Stimulated activated CD8-positive, alpha-beta memory T cell treated with anti-CD3 and anti-CD28 coated beads, Interleukin-7, amount 100 ng/mL, for 4 hours (primary cell): ENCODE measurements around the gene FPR3.
"Not testable (repeated sequence)": the region's sequence is repeated elsewhere in the genome, so short reads cannot be mapped to it uniquely, and the experiment has no call there.

Experiments used
- DNase-seq, 2 donors: peaks; one replicate each; pipeline ENCODE4 v3.0.0-alpha.2; 2020; ENCODE audit warnings: low read depth in 2 of 2

FPR3 gene

GRCh38 chr19:51794885-51795490 lies at the start of gene FPR3:
TSS of gene FPR3 (plus strand) at chr19:51795157. CDS start at chr19:51823749, 28,592 bp downstream.
- DNase-seq = no peak

GRCh38 chr19:51746731-51747130 lies 48.2 kb upstream of the FPR3 start:
- no peak for DNase-seq

DNA sequence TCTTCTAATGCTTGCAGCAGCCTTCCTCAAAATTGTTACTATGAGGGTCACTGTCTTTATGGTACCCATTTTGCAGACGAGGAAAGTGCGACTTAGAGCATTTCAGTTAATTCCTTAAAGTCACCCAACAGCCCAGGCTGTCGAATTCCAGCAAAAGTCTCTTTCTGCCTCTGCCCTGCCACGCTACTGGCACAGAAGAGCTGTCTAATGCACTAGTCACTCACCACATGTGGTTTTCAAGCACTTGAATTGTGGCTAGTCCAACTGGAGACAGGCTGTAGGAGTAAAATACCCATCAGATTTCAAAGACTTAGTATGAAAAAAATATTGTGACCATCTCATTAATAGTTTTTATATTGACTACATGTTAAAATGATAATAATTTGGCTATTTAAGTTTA lies 45.0 kb upstream of the FPR3 start:
- DNase-seq = no peak

- DNase-seq = no peak
Observed at GRCh38 chr19:51750400-51751094, 44.4 kb upstream of the FPR3 start.

DNA sequence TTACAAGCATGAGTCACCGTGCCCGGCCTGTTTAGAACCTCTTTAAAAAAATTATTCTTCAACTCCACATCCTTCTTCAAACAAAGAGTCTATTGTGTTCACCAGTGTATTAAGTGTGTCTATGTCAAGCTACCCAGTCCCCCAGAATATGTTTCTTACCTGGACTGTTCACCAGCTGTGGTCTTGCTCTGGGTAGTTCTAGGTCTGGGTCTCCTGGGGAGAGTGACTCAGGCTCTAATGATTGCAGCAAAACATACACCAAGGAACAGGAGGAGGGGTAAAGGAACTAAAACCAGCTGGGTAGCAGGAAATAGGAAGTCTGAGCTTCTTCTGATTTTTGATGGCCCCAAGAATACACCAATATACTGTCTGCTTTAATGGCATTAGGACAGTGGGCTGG lies 43.3 kb upstream of the FPR3 start, which contains the start of gene FPR1:
TSS of gene FPR1 (minus strand) at position 224 of the 400 bp plus-strand sequence. CDS start 4,884 bp downstream, outside the sequence.
- DNase-seq = no peak

GRCh38 chr19:51754109-51754508 lies 40.8 kb upstream of the FPR3 start:
- no peak for DNase-seq

- DNase-seq = no peak
Observed at GRCh38 chr19:51754770-51755169, 40.2 kb upstream of the FPR3 start.

GRCh38 chr19:51755571-51755970 lies 39.4 kb upstream of the FPR3 start:
- no peak for DNase-seq

DNA sequence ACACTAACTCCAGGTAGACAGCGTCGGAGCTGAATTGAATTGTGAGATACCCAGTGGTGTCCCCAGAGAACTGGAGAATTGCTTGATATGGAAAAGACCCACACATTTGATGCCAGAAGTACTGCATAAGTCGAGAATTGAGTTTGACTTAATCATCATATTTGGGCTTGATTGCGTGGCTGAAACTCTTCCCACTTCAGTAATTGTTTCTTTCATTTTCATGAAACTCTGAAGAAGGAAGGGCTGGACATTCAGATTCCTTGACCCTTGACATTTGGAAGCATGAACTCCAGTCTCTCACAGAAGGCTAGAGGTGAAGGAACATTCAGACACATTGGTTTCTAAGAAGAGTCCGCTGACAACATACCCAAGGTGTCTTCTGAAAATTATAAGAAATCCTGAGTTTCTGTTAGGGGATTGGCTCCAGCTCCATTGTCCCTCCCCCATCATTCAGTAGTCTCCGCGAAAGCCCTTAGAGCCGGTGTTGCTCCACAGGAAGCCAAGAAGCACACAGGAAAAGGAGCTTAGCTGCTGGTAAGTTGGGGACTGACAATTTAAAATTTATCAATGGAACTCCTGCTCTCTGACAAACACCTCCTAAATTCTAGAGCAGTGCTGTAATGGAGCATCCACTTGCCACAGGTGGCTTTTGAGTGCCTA lies 34.1 kb upstream of the FPR3 start, which contains the start of gene FPR2:
TSS of gene FPR2 (plus strand) at position 484 of the 660 bp plus-strand sequence. CDS start 7,479 bp downstream, outside the sequence.
- no peak for DNase-seq

DNA sequence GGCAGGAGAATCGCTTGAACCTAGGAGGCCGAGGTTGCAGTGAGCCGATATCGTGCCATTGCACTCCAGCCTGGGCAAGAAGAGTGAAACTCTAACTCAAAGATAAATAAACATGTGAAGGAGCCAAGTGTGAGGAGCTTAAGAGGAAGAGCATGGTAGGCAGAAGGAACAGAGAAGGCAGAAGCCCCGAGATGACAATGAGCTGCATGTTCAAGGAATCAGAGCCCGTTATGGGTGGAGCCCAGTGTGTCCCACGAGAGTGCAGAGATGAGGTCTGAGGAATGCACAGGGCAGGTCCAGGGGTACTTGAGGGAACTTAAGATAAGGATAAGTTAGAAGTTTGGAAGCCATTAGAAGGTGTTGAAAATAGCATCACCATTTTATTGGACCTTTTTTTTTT lies 33.3 kb upstream of the FPR3 start:
- DNase-seq = no peak

- DNase-seq = no peak
Observed at GRCh38 chr19:51765086-51765485, 29.9 kb upstream of the FPR3 start.

DNA sequence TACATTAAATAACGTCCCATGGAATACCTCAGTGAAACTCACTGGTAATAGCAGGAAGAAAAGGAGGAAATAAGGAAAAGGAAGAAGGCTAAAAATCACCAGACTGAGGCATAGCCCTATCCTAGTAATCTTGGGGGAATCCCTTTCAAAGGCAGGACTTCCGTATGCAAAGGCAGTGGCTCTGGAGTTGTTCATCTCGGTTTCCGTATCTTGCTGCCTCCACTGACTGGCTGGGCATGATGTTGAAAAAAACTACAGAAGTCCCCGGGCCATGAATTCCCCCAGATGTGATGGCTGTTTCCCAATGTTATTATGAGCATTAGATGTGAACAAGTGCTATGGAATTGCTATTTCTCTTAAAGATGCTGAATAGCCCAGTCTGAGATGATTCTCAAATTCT lies 28.5 kb upstream of the FPR3 start:
- no peak for DNase-seq

- no peak for DNase-seq
Observed at GRCh38 chr19:51771376-51772130, 23.4 kb upstream of the FPR3 start.

DNA sequence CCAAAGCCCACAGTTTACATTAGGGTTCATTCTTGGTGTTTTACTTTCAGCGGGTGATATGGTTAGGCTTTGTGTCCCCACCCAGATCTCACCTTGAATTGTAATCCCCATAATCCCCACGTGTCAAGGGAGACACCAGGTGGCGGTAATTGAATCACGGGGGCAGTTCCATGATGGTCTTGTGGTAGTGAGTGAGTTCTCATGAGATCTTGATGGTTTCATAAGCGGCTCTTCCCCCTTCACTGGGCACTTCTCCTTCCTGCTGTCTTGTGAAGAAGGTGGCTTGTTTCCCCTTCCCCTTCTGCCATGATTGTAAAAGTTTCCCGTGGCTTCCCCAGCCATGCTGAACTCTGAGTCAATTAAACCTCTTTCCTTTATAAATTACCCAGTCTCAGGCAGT lies 22.0 kb upstream of the FPR3 start:
- no peak for DNase-seq

- DNase-seq = not testable (repeated sequence)
Observed at GRCh38 chr19:51776561-51776960, 18.4 kb upstream of the FPR3 start.

DNA sequence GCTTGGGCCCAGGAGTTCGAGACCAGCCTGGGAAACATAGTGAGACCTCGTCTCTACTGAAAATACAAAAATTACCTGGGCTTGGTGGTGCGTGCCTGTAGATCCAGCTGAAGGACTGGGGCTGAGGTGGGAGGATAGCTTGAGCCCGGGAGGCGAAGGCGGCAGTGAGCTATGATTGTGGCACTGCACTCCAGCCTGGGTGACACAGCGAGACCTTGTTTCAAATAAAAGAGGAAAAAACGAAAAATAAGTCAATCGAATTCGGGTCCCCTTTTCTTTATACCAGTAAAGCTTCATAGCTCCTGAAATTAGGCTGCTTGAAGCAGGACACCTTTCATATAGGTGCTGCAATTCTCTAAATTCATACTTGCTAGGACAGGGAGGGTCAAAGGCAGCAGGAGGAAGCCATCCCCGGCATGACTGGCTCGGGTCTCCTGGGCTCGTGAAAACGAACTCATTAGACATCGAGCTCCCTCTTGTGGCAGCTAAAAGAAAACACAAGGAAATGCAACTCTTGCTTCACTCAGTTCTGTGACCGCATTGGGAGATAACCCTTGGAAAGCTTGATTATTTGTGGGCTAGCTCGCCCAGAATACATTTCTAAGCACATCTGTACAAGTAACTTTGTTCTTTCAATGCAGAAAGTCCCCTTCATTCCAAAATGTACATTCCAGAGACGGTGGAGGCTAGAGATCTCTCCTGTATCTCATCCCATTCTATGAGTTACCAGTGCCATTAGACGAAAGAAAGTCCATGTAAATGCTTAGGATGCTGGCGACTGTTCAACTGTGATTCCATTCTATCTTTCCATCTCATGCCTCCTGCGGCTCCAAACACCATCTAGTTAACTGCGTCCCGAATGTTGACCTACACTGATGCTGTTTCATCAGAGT lies 17.1 kb upstream of the FPR3 start:
- peak in 1 of 2 donors; percentile 3 for DNase-seq

DNA sequence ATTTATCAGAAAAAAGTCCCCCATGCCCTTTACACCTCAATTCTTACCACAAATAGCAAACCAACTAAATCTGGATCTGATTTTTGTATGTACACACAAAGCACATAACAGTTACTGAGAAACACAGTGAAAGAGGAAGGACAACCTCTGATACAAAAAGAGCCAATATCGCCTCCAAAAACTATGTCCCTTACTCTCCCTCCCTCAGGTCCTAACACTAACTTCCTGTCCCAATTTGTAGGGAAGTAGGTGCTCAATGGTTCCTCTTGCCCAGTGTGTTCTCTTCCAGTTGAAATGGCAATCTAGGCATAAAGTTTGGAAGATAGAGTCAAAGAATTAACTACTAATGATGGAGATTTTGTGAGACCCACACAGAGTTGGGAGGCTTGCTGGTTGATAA lies 15.8 kb upstream of the FPR3 start:
- DNase-seq = no peak

DNA sequence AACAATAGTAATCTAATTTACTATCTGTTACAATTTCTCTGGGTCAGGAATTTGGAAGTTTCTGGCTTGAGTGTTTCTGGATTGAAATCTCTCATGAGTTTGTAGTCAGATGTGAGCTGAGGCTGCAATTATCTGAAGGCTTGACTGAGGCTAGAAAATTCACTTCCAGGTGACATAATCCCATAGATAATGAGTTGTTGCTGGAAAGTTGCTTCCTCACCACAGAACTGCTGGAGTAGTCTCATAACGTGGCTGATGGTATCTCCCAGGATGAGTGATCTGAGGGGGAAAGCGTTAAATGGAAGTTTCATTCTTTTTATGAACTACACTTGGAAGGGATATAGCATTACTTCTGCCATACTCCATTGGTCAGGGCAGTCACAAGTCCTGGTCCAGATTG lies 15.3 kb upstream of the FPR3 start:
- DNase-seq = no peak

GRCh38 chr19:51780270-51780669 lies 14.7 kb upstream of the FPR3 start:
- DNase-seq = no peak

GRCh38 chr19:51781999-51782398 lies 13.0 kb upstream of the FPR3 start:
- DNase-seq = no peak

GRCh38 chr19:51783372-51783771 lies 11.6 kb upstream of the FPR3 start:
- DNase-seq = no peak
